SK-N-SH (cell line): Measurements from ENCODE around the gene ATP11A. TPM values are rescaled to one million over a fixed set of nuclear protein-coding genes. Genes with fewer than 3 reads are reported as not detected.

Source experiments
- CTCF ChIA-PET: fragments of 300-600, 350-600 bp; formaldehyde crosslinking; extraction: SDS; loops from one replicate; lab custom pipeline; 2021; lab: Yijun Ruan, JAX
- POLR2A ChIA-PET: fragments of 350-600 bp; sonication (Branson Sonifier 250); formaldehyde crosslinking; extraction: SDS; loops from one replicate; lab custom pipeline; 2020; ENCODE audit warnings: antibody characterized with exemption, inconsistent platforms; lab: Yijun Ruan, JAX
- DNase-seq: peaks from one replicate; pipeline ENCODE4 v3.0.0; 2012
- H2AFZ ChIP-seq: fragments of 200-600 bp; sonication (generic); 2 replicates; pipeline ENCODE4 v1.8.1; 2016; ENCODE audit warnings: antibody characterized with exemption, mild to moderate bottlenecking, low read depth
- H3F3A ChIP-seq: fragments of 200-600 bp; sonication (generic); replicated peaks from 2 replicates; pipeline ENCODE3; 2016; ENCODE audit warnings: antibody characterized with exemption, mild to moderate bottlenecking; ENCODE audit not compliant: insufficient read depth
- H3K27ac ChIP-seq, 2 experiments: fragments of 200-500 bp in 1 of 2; fragments of 200-600 bp in 1 of 2; sonication (Bioruptor generic) in 1 of 2; sonication (generic), shearing (Covaris generic) in 1 of 2; 2 replicates each; pipeline versions ENCODE4 v1.5.1 to v1.6.1; 2014 to 2016; ENCODE audit warnings: low read depth in 2 of 2, inconsistent platforms in 1 of 2, low read length in 1 of 2, mild to moderate bottlenecking in 1 of 2, mixed read lengths in 1 of 2
- H3K27me3 ChIP-seq: fragments of 200-600 bp; sonication (generic), shearing (Covaris generic); 2 replicates; pipeline ENCODE4 v1.6.1; 2016; ENCODE audit warnings: mixed run types; ENCODE audit not compliant: insufficient read depth
- H3K36me3 ChIP-seq, 2 experiments: fragments of 200-500 bp in 1 of 2; fragments of 200-600 bp in 1 of 2; sonication (Bioruptor generic) in 1 of 2; sonication (generic) in 1 of 2; replicated peaks in 1 of 2; 2 replicates each; pipeline versions ENCODE3 to v1.5.1; 2014 to 2016; ENCODE audit warnings: low read length in 1 of 2, mild to moderate bottlenecking in 1 of 2; ENCODE audit not compliant: insufficient read depth in 2 of 2, control insufficient read depth in 1 of 2
- H3K4me1 ChIP-seq, 2 experiments: fragments of 200-500 bp in 1 of 2; fragments of 200-600 bp in 1 of 2; sonication (Bioruptor generic) in 1 of 2; sonication (generic), shearing (Covaris generic) in 1 of 2; 2 replicates each; pipeline versions ENCODE4 v1.5.1 to v1.6.1; 2014 to 2016; ENCODE audit warnings: low read depth in 1 of 2, low read length in 1 of 2, mixed run types in 1 of 2; ENCODE audit not compliant: insufficient read depth in 2 of 2, control insufficient read depth in 1 of 2
- H3K4me2 ChIP-seq: fragments of 200-600 bp; sonication (generic), shearing (Covaris generic); 2 replicates; pipeline ENCODE4 v1.6.1; 2017; ENCODE audit warnings: mixed run types
- H3K4me3 ChIP-seq, 2 experiments: fragments of 200-500 bp in 1 of 2; fragments of 200-600 bp in 1 of 2; sonication (Bioruptor generic) in 1 of 2; sonication (generic), shearing (Covaris generic) in 1 of 2; 2 replicates each; pipeline versions ENCODE4 v1.5.1 to v1.8.1; 2014 to 2016; ENCODE audit warnings: low read depth in 2 of 2, inconsistent platforms in 1 of 2, low read length in 1 of 2, mild to moderate bottlenecking in 1 of 2, mixed read lengths in 1 of 2, moderate library complexity in 1 of 2
- H3K79me2 ChIP-seq: fragments of 200-600 bp; sonication (generic); 2 replicates; pipeline ENCODE4 v1.8.1; 2017; ENCODE audit warnings: mild to moderate bottlenecking; ENCODE audit not compliant: insufficient read depth
- H3K9ac ChIP-seq: fragments of 200-600 bp; sonication (generic); 2 replicates; pipeline ENCODE4 v1.6.1; 2017; ENCODE audit warnings: mixed run types
- H3K9me2 ChIP-seq: fragments of 200-600 bp; sonication (generic); 2 replicates; pipeline ENCODE4 v1.6.1; 2017; ENCODE audit warnings: mixed run types
- H3K9me3 ChIP-seq: fragments of 200-600 bp; sonication (generic); 2 replicates; pipeline ENCODE4 v1.6.1; 2017; ENCODE audit warnings: mixed run types, mild to moderate bottlenecking, moderate library complexity
- H4K20me1 ChIP-seq: fragments of 200-600 bp; sonication (generic); 2 replicates; pipeline ENCODE4 v1.6.1; 2017; ENCODE audit warnings: mild to moderate bottlenecking, mixed run types; ENCODE audit not compliant: insufficient read depth
- FOSL2 ChIP-seq: IDR thresholded peaks from 2 replicates; pipeline ENCODE4 v1.4.0; 2012; ENCODE audit warnings: low read depth, mild to moderate bottlenecking, moderate library complexity, borderline replicate concordance
- FOXM1 ChIP-seq: IDR thresholded peaks from 2 replicates; pipeline ENCODE4 v1.4.0; 2012; ENCODE audit warnings: low read depth, mild to moderate bottlenecking
- GATA2 ChIP-seq: sonication (generic); formaldehyde crosslinking; IDR thresholded peaks from 2 replicates; pipeline ENCODE4 v1.5.0; 2020; ENCODE audit warnings: mild to moderate bottlenecking, missing genetic modification reagents
- NFIC ChIP-seq: IDR thresholded peaks from 2 replicates; pipeline ENCODE4 v1.4.0; 2012; ENCODE audit warnings: borderline replicate concordance
- PBX3 ChIP-seq: IDR thresholded peaks from 2 replicates; pipeline ENCODE4; 2012
- POLR2AphosphoS5 ChIP-seq: IDR thresholded peaks from 2 replicates; pipeline ENCODE4 v1.6.1; 2012; ENCODE audit warnings: low read depth, low read length
- SIN3A ChIP-seq: IDR thresholded peaks from 2 replicates; pipeline ENCODE4 v1.6.1; 2012; ENCODE audit warnings: low read depth, mild to moderate bottlenecking, low read length, moderate library complexity, borderline replicate concordance
- TCF12 ChIP-seq: IDR thresholded peaks from 2 replicates; pipeline ENCODE4 v1.4.0; 2012
- WGBS: methylation state at CpG from one replicate; pipeline ENCODE4 v1.1.6; 2017; ENCODE audit warnings: low lambda C conversion rate; 5-methylcytosine and 5-hydroxymethylcytosine counted together
- polyA plus RNA-seq, 3 experiments: library from polyadenylated mRNA; depleted of rRNA; stranded (reverse); fragments of >200 nt; gene quantifications; 2 replicates each; pipeline ENCODE4 v1.2.3, GENCODE V29; 2012

ATP11A gene
- polyA plus RNA-seq, 1 of the 3 experiments (the other 2 are of a cell fraction): 4.1 TPM

GRCh38 chr13:112733661-112734379 is 44.0 kb downstream of the ATP11A start:
- Histone ChIP-seq H3K9ac (no peak overlapping the region), H4K20me1 (no peaks in the 10 kb centered on the region), H3K9me3 (no peaks in the 10 kb centered on the region), H3K27ac (peak overlapping the region; percentile 56 to 78; a peak in 3 of 4 replicates), H3K4me1 (peaks cover 10 to 33% of the 10 kb centered on the region in 2 experiments; a peak in 3 of 4 replicates), H3K27me3 (no peaks in the 10 kb centered on the region), H3K4me2 (peak overlapping the region; percentile 65; the same call in 1 of the 2 replicates), H3K79me2 (no peaks in the 10 kb centered on the region), H3K36me3 (no peaks in the 10 kb centered on the region), H3F3A (peaks cover 13% of the 10 kb centered on the region), H3K4me3 (no peak overlapping the region), H2AFZ (no peak overlapping the region; the same call in 1 of the 2 replicates), H3K9me2 (no peaks in the 10 kb centered on the region)
- ChIA-PET POLR2A (no interaction called here), CTCF (interaction anchor here (0.8 to 1.1 kb wide), 2 partner anchors 10 to 119 kb away, joined by 3 read pairs; no protein-coding TSS in a partner anchor)
- WGBS: 54% methylated on average over 7 of the region's 7 CpGs
- TF ChIP-seq TCF12 (peak; percentile 30; the same call in 1 of the 2 replicates), GATA2 (peak; percentile 39), PBX3 (peak; percentile 34), FOSL2 (no peak)
- DNase-seq: peak; percentile 58

DNA sequence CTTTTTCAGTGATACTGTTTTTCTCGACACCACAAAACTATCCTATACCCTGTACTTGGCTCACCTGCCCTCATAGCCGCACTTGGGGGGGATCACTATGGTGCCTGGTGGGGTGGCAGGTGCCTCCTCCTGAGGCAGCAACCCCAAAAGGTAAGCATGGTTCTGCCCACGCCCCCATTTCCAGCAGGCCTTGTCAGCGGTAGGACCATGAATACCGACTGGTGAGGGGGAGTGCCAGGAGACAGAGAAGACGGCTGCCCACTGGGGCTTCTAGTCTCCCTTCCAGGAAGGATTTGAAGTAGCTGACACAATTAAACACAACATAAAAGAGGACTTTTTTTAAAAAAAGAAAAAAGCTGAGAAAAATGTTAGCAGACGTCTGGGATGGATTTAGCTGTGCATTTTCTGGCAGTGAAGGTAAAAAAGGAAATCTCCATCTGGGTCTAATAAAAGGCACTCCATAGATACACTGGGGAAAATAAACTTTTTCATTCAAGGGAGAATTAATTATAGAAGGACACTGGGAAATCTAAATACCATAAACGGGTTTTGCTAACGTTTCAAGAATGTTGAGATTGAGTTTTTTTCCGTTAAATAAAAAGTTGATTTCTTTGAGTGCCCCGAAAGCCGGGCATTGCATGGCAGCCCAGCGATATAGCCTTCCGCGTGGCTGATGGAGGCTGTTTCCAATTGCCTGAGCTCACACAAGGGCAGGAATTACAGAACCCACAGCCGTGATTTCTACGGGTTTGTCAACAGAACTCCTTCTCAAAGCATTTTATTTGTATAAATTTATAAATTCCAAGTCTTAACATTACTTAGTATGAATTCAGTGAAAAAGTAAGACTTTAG is 45.1 kb downstream of the ATP11A start:
- Histone ChIP-seq H3K9me2 (no peaks in the 10 kb centered on the region), H3K9ac (no peak overlapping the region), H4K20me1 (no peaks in the 10 kb centered on the region), H3K4me2 (no peak overlapping the region; the same call in 1 of the 2 replicates), H3K27ac (peak overlapping the region; percentile 56 to 78; a peak in 3 of 4 replicates), H3K79me2 (no peaks in the 10 kb centered on the region), H3K4me1 (peaks cover 10 to 33% of the 10 kb centered on the region in 2 experiments; a peak in 3 of 4 replicates), H3K9me3 (no peaks in the 10 kb centered on the region), H3K4me3 (no peak overlapping the region), H3K36me3 (no peaks in the 10 kb centered on the region), H3F3A (peaks cover 13% of the 10 kb centered on the region), H3K27me3 (no peaks in the 10 kb centered on the region), H2AFZ (no peak overlapping the region)
- TF ChIP-seq TCF12 (peak; percentile 68), SIN3A (no peak), FOXM1 (no peak)
- WGBS: 65% methylated on average over 17 of the region's 17 CpGs
- ChIA-PET CTCF (interaction anchor here (0.6 to 1.4 kb wide), 3 partner anchors 10 to 1765 kb away, joined by 3 to 4 read pairs (median 3); no protein-coding TSS in a partner anchor), POLR2A (no interaction called here)
- DNase-seq: no peak

DNA sequence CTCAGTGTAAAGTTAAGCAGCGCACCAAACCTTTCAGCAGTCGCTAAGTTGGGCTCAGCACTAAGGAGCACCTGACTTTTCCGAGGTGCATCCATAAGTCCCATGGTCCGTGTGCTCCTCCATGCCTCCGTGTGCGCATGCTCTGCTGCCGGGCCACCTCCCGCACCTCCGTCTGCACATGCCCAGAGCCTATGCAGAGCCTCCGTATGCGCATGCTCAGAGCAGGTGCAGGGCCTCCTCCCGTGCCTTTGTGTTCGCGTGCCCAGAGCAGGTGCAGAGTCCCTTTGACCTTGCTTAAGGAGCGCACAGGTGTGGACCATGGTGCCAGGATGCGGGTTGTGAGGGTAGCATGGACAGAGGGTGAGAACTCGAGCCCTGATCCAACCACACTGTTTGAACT is 46.0 kb downstream of the ATP11A start:
- CTCF ChIA-PET: interaction anchor here (0.6 to 1.4 kb wide), 3 partner anchors 9 to 1766 kb away, joined by 3 to 4 read pairs (median 3); no protein-coding TSS in a partner anchor

More for the DNA sequence above, 46.0 kb downstream of the ATP11A start:
- Histone ChIP-seq H3K27me3 (no peaks in the 10 kb centered on the region), H4K20me1 (no peaks in the 10 kb centered on the region), H3K9me3 (no peaks in the 10 kb centered on the region), H3F3A (peaks cover 13% of the 10 kb centered on the region), H3K79me2 (no peaks in the 10 kb centered on the region), H3K36me3 (no peaks in the 10 kb centered on the region), H3K27ac (no peak overlapping the region; a peak in 1 of 4 replicates), H3K4me2 (no peak overlapping the region), H3K4me3 (no peak overlapping the region), H2AFZ (no peak overlapping the region), H3K9ac (no peak overlapping the region), H3K4me1 (peaks cover 10 to 33% of the 10 kb centered on the region in 2 experiments; a peak in 3 of 4 replicates), H3K9me2 (no peaks in the 10 kb centered on the region)
- POLR2A ChIA-PET: no interaction called here
- no peak for DNase-seq
- TF ChIP-seq POLR2AphosphoS5: no peak
- no peak for TF ChIP-seq FOXM1
- no peak for TF ChIP-seq NFIC
- 91% methylated on average over 17 of the region's 17 CpGs for WGBS
